CD14-positive monocyte (primary cell): ENCODE measurements around the gene METTL24. TPM values are rescaled to one million over a fixed set of nuclear protein-coding genes. Genes with fewer than 3 reads are reported as not detected.

Experiments
- DNase-seq, 3 donors: peaks; one replicate each; pipeline ENCODE4 v3.0.0-alpha.2; 2011 to 2022
- H2AFZ ChIP-seq: 2 replicates; pipeline ENCODE4 v1.6.0; 2012; ENCODE audit warnings: mild to moderate bottlenecking, low read depth, low read length, inconsistent platforms; ENCODE audit not compliant: insufficient read depth, poor library complexity, severe bottlenecking
- H3K27ac ChIP-seq, 2 donors: 1 replicate in 1 of 2; 2 replicates in 1 of 2; pipeline ENCODE4 v1.5.1; 2012 to 2013; ENCODE audit warnings: low read length in 2 of 2, control low read depth in 1 of 2, inconsistent platforms in 1 of 2, low read depth in 1 of 2, mild to moderate bottlenecking in 1 of 2
- H3K27me3 ChIP-seq, 2 donors: one replicate each; pipeline versions ENCODE4 v1.6.0 to v1.6.1; 2011 to 2013; ENCODE audit warnings: low read length in 2 of 2; ENCODE audit not compliant: control insufficient read depth in 2 of 2, insufficient read depth in 2 of 2
- H3K36me3 ChIP-seq, 2 donors: replicated peaks in 1 of 2; 1 replicate in 1 of 2; 2 replicates in 1 of 2; pipeline versions ENCODE4 v1.5.1 to v1.6.1; 2012 to 2013; ENCODE audit warnings: low read length in 2 of 2, control low read depth in 1 of 2, inconsistent platforms in 1 of 2, mild to moderate bottlenecking in 1 of 2; ENCODE audit not compliant: insufficient read depth in 2 of 2, control insufficient read depth in 1 of 2
- H3K4me1 ChIP-seq, 2 donors: 1 replicate in 1 of 2; 2 replicates in 1 of 2; pipeline versions ENCODE4 v1.5.1 to v1.6.1; 2012 to 2013; ENCODE audit warnings: low read length in 2 of 2, control low read depth in 1 of 2, inconsistent platforms in 1 of 2, mild to moderate bottlenecking in 1 of 2, moderate library complexity in 1 of 2; ENCODE audit not compliant: insufficient read depth in 2 of 2, control insufficient read depth in 1 of 2
- H3K4me2 ChIP-seq: replicated peaks from 2 replicates; pipeline ENCODE3; 2012; ENCODE audit warnings: low read length, moderate library complexity, mild to moderate bottlenecking; ENCODE audit not compliant: poor library complexity, severe bottlenecking; ENCODE audit errors: extremely low read depth
- H3K4me3 ChIP-seq, 3 experiments: fragments of 200-600 bp in 1 of 3; sonication (generic) in 1 of 3; replicated peaks in 1 of 3; 1 replicate in 2 of 3; 2 replicates in 1 of 3; pipeline ENCODE4 v1.5.1; 2011 to 2013; ENCODE audit warnings: low read length in 3 of 3, mild to moderate bottlenecking in 3 of 3, control low read depth in 2 of 3, low read depth in 2 of 3, inconsistent platforms in 1 of 3, moderate library complexity in 1 of 3
- H3K79me2 ChIP-seq: 2 replicates; pipeline ENCODE4 v1.6.0; 2012; ENCODE audit warnings: mild to moderate bottlenecking, control low read depth, inconsistent platforms, low read length, moderate library complexity; ENCODE audit not compliant: insufficient read depth
- H3K9ac ChIP-seq: 2 replicates; pipeline ENCODE4 v1.6.0; 2017; ENCODE audit warnings: low read length, mild to moderate bottlenecking; ENCODE audit not compliant: insufficient read depth, poor library complexity, severe bottlenecking
- H3K9me3 ChIP-seq, 2 donors: replicated peaks in 1 of 2; 1 replicate in 1 of 2; 2 replicates in 1 of 2; pipeline versions ENCODE4 v1.5.1 to v1.6.1; 2012 to 2013; ENCODE audit warnings: low read length in 2 of 2, control low read depth in 1 of 2; ENCODE audit not compliant: control insufficient read depth in 1 of 2, insufficient read depth in 1 of 2
- H4K20me1 ChIP-seq: 2 replicates; pipeline ENCODE4 v1.6.0; 2012; ENCODE audit warnings: mild to moderate bottlenecking, low read length, control low read depth, moderate library complexity; ENCODE audit not compliant: insufficient read depth
- H3K27ac Mint-ChIP-seq, 7 donors: one replicate each; pipeline ENCODE4 v1.8.0; 2020; ENCODE audit warnings: mild to moderate bottlenecking in 7 of 7, mixed read lengths in 7 of 7, moderate library complexity in 6 of 7, inconsistent platforms in 2 of 7
- H3K27me3 Mint-ChIP-seq, 3 donors: one replicate each; pipeline ENCODE4 v1.8.0; 2021 to 2022; ENCODE audit warnings: low read depth in 3 of 3, mild to moderate bottlenecking in 3 of 3, mixed read lengths in 3 of 3, moderate library complexity in 3 of 3, inconsistent platforms in 1 of 3
- H3K36me3 Mint-ChIP-seq, 2 donors: one replicate each; pipeline ENCODE4 v1.8.0; 2020; ENCODE audit warnings: mixed read lengths in 2 of 2, inconsistent platforms in 1 of 2, mild to moderate bottlenecking in 1 of 2
- H3K4me1 Mint-ChIP-seq: one replicate; pipeline ENCODE4 v1.8.0; 2020; ENCODE audit warnings: mild to moderate bottlenecking, mixed read lengths
- H3K4me3 Mint-ChIP-seq, 2 donors: one replicate each; pipeline ENCODE4 v1.8.0; 2020; ENCODE audit warnings: mild to moderate bottlenecking in 2 of 2, mixed read lengths in 2 of 2, moderate library complexity in 1 of 2
- H3K9me3 Mint-ChIP-seq, 7 donors: one replicate each; pipeline ENCODE4 v1.8.0; 2020 to 2022; ENCODE audit warnings: mixed read lengths in 7 of 7, mild to moderate bottlenecking in 6 of 7, moderate library complexity in 6 of 7, inconsistent platforms in 2 of 7
- WGBS: methylation state at CpG from one replicate; pipeline ENCODE4 v1.1.5; 2013; ENCODE audit warnings: missing lambda C conversion rate; ENCODE audit not compliant: insufficient coverage; 5-methylcytosine and 5-hydroxymethylcytosine counted together
- intact Hi-C, 2 donors: fragments of 100-400 bp; cut with micrococcal nuclease; formaldehyde crosslinking; loops; one replicate each; pipeline versions ENCODE4 v1.15.0 to v1.15.1; 2023
- polyA plus RNA-seq, 3 donors: library from polyadenylated mRNA; depleted of rRNA in 1 of 3; unstranded in 2 of 3; stranded (reverse) in 1 of 3; fragments of 300-500 nt in 2 of 3; fragments of >200 nt in 1 of 3; fragmentation: Illumina TruSeq in 2 of 3; gene quantifications; 1 replicate in 2 of 3; 2 replicates in 1 of 3; pipeline ENCODE4 v1.2.3, GENCODE V29; 2012 to 2021
- TF ChIP-seq, protein P1 (sequence below): fragments of 200-600 bp; IDR thresholded peaks from one replicate; pipeline ENCODE4 v1.8.0; 2022; ENCODE audit warnings: antibody characterized with exemption, mild to moderate bottlenecking

The METTL24 gene
- polyA plus RNA-seq, 3 donors = not detected

DNA sequence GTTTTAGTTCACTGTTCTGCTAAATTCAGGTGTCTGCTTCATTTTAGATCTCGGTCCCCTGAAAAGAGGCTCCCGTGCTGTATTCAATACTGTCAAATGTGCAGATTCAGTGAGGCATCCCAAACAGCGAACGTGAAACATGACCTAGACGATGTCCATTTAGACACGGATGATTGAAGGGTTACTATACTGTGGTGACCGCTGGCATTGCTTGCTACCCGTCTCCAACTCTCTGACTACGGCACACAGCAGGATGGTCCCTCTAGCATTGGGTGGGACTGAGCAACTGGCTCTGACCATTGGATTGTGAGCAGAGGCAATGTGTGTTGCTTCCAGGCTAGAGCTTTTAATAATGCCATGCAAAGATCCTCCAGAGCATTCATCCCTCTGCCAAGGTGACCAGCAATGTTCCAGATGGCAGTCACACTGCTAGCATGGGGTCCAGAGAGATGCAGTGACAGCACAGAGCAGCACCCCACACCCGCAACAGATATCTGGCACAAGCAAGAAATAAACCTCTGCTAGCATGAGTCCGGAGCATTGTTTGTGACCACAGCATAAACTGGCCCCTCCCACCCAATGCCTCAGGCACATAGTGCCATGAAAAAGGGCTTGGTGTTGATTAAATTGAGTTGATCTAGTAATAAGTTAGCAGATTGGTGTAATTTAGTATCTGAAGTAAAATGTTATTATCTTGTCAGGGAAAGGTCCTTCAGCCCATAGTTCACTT, 9.0 kb downstream of the METTL24 start:
- no peaks in the 10 kb centered on the region for H3K4me1 Mint-ChIP-seq
- H3K9me3 Mint-ChIP-seq = no peaks in the 10 kb centered on the region
- no peaks in the 10 kb centered on the region for H3K27me3 Mint-ChIP-seq
- Histone ChIP-seq H3K4me1 (no peaks in the 10 kb centered on the region), H3K79me2 (no peaks in the 10 kb centered on the region), H4K20me1 (no peaks in the 10 kb centered on the region), H3K4me2 (no peak overlapping the region), H3K27me3 (no peaks in the 10 kb centered on the region), H2AFZ (no peak overlapping the region), H3K36me3 (no peaks in the 10 kb centered on the region), H3K27ac (no peak overlapping the region), H3K4me3 (no peak overlapping the region), H3K9me3 (no peaks in the 10 kb centered on the region), H3K9ac (no peak overlapping the region)
- no peaks in the 10 kb centered on the region for H3K36me3 Mint-ChIP-seq
- DNase-seq = no peak
- H3K4me3 Mint-ChIP-seq = no peak overlapping the region
- TF ChIP-seq, protein P1, sequence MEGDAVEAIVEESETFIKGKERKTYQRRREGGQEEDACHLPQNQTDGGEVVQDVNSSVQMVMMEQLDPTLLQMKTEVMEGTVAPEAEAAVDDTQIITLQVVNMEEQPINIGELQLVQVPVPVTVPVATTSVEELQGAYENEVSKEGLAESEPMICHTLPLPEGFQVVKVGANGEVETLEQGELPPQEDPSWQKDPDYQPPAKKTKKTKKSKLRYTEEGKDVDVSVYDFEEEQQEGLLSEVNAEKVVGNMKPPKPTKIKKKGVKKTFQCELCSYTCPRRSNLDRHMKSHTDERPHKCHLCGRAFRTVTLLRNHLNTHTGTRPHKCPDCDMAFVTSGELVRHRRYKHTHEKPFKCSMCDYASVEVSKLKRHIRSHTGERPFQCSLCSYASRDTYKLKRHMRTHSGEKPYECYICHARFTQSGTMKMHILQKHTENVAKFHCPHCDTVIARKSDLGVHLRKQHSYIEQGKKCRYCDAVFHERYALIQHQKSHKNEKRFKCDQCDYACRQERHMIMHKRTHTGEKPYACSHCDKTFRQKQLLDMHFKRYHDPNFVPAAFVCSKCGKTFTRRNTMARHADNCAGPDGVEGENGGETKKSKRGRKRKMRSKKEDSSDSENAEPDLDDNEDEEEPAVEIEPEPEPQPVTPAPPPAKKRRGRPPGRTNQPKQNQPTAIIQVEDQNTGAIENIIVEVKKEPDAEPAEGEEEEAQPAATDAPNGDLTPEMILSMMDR = no peak
- intact Hi-C loops = no loop called here
- WGBS = 96% methylated on average over 8 of the region's 11 CpGs
- H3K27ac Mint-ChIP-seq = no peak overlapping the region

DNA sequence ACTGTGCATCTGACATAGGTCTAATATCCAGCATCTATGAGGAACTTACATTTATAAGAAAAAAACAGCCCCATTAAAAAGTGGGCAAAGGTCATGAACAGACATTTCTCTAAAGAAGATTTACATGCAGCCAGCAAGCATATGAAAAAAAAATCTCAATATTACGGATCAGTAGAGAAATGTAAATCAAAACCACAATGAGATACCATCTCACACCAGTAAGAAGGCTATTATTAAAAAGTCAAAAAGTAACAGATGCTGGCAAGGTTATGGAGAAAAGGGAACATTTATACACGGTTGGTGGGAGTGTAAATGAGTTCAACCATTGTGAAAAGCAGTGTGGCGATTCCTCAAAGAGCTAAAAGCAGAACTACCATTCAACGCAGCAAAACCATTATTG, 13.1 kb downstream of the METTL24 start:
- Histone ChIP-seq H3K4me1 (no peaks in the 10 kb centered on the region), H3K27me3 (no peaks in the 10 kb centered on the region), H3K9ac (no peak overlapping the region), H3K36me3 (no peaks in the 10 kb centered on the region), H4K20me1 (no peaks in the 10 kb centered on the region), H3K27ac (no peak overlapping the region), H2AFZ (no peak overlapping the region), H3K9me3 (no peaks in the 10 kb centered on the region), H3K4me2 (no peak overlapping the region), H3K4me3 (no peak overlapping the region), H3K79me2 (no peaks in the 10 kb centered on the region)
- H3K4me3 Mint-ChIP-seq = no peak overlapping the region
- H3K27me3 Mint-ChIP-seq = peaks cover 0 to 6% (median 2%) of the 10 kb centered on the region in 3 donors
- no peak overlapping the region for H3K27ac Mint-ChIP-seq
- no peaks in the 10 kb centered on the region for H3K36me3 Mint-ChIP-seq
- intact Hi-C loops = no loop called here
- WGBS = no CpG with 5 or more reads among the region's 4 CpGs
- TF ChIP-seq, protein P1 = no peak
- no peak for DNase-seq
- H3K9me3 Mint-ChIP-seq = no peaks in the 10 kb centered on the region
- peaks cover 3% of the 10 kb centered on the region for H3K4me1 Mint-ChIP-seq
